NCI-H446 (cell line): ENCODE data around the gene PNPLA2.
A peak's percentile ranks its signal among the peaks of the same experiment; 100 is the strongest.

Experiments used
- DNase-seq, 2 experiments: peaks; one replicate each; lab custom pipeline; 2025; lab: John Stamatoyannopoulos, UW

PNPLA2 gene

DNA sequence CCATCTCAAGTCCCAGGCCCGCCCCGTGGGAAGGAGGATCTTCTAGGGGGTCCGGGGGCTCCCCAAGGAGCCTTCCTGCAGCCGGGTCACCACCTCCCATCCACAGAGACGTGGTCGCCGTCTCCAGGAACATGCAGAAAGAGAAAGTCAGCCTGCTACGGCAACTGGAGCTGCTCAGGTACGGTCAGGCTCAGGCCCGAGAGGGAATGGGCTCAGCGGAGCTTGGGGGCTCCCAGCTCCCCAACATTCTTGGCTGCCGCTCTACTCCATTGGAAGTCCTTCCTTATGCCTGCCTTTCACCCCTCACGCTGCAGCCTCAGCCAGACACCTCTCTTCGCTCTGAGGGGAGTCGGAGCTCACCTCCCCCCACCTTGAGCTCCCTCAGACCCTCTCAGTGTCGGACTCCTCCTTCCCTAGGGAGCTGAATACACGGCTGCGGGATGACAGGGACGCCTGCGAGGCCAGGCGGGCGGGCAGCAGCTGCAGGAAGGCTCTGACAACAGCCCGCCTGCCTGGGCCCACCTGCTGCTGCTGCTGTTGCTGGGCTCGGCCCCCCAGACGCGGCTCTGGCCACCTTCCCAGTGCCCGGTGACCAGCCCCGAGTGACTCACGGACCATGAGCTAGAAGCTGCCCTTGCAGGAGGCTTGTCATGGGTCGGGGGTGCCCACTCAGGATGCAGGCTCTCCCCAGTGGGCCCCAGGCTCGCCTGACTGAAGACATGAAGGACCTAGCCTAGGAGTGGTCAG lies 12.6 kb downstream of the PNPLA2 start:
- DNase-seq: no peak

GRCh38 chr11:831961-832528 lies 13.3 kb downstream of the PNPLA2 start:
- DNase-seq: no peak

- peak in 1 of 2 experiments; percentile 77 for DNase-seq
These were observed 13.9 kb downstream of the PNPLA2 start, which contains the start of gene CD151 for GRCh38 chr11:832529-833113. TSS of gene CD151 (plus strand) at chr11:832952. CDS start at chr11:836070, 3,118 bp downstream.

DNA sequence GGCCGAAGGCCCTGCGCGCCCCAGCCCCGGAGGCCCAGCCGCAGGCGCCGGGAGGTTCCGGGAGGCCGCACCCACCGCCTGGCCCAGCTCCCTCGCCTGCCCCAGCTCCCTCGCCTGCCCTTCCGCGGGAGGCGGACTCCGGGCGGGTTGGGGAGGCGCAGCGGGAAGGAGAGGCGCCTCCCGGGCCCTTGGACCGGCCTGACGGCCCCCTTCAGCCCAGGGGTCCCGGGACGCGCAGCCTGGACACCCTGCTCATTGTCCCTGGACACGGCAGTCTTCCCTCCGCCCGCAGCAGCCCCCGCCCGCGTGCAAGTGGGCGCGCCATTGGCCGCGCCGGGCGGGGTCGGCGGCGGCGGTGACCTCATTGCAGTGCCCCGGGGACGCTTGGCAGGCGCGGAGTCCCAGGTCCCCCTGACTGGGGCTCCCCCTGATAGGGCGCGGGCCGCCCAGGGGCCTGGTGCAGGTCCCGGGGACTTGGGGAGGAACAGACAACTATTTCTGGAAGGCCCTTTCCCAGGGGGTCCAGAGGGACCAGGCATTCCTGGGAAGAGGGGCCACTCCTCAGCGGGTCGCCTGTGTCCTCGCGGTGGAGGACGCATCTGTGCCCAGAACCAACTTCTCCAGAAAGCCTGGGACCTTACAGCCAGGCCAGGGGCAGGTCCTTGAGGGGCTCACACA lies 14.5 kb downstream of the PNPLA2 start:
- no peak for DNase-seq

GRCh38 chr11:833849-834311 lies 15.2 kb downstream of the PNPLA2 start:
- DNase-seq: no peak

GRCh38 chr11:834371-835316 lies 15.9 kb downstream of the PNPLA2 start:
- no peak for DNase-seq

- DNase-seq: no peak
These were observed 17.6 kb downstream of the PNPLA2 start for GRCh38 chr11:836274-836673.

DNA sequence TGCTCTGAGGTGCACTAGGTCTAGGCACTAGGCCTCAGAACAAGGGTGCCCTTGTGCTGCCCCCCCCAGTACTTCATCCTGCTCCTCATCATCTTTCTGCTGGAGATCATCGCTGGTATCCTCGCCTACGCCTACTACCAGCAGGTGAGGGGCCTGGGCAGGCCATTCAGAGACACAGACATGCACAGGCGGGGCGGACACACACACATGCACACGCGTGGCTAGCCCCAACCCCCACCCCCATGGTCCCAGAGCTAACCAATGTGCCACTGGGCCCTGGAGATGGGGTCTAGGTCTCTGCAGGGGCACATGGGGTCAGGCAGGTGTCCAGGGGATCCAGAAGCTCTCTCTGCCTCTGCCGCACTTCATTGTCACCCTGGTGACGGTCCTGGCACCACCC lies 18.0 kb downstream of the PNPLA2 start:
- no peak for DNase-seq

- DNase-seq: no peak
These were observed 18.7 kb downstream of the PNPLA2 start for GRCh38 chr11:837189-837989.

DNA sequence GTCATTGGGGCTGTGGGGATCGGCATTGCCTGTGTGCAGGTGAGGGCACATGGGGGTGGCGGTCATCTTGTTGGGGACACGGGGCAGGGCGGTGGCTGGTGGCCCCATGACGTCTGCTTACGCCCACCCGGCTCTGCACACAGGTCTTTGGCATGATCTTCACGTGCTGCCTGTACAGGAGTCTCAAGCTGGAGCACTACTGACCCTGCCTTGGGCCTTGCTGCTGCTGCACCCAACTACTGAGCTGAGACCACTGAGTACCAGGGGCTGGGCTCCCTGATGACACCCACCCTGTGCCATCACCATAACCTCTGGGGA lies 19.2 kb downstream of the PNPLA2 start:
- DNase-seq: no peak

GRCh38 chr11:838441-839279 lies 19.9 kb downstream of the PNPLA2 start:
- no peak for DNase-seq

DNA sequence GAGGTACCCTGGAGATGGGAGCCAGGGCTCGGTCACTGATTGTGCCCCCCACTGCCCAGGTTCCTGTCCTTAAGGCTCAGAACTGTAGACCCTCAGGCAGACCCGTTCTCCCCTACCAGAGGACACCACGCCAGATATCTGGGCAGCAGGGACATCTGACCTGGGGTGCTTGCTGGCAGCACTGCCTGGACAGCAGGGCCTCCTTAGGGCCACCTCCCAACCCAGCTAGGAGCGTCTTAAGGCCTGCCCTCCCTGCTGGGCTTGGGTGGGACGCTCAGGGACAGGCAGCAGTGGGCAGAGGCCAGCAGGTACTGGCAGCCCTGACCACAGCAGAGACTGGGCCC lies 20.5 kb downstream of the PNPLA2 start:
- DNase-seq: no peak

DNA sequence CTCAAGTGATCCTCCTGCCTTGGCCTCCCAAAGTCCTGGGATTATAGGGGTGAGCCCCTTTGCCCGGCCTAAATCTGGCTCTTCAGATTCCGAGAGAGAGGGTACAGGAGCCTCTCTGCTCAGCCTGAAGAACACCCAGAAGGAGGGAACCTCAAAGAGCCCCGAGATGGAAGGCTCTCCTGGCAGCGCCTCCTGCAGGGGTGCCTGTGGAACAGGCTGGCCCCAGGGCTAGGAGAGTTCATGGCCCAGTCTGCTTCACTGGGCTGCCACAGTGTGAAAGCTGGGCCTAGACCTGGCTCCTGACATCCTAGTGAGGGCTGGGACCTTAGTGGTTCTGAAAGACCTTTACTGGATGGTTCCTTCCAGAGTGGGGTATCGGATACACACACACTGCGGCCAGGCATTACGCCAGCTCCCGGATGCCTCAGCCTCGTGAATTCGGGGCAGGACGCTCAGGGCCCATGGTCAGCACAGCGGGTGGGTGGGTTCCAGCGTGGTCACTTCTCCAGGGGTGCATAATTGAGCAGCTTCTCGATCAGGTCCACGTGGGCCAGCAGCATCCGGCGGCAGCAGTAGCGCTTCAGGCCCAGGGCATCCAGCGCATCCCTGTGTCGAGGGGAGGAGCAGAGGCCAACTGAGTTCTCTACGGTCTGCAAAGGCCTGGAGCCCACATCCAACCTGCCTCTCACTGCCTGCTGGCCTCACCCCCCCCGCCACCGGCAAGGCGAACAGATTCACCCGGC lies 21.3 kb downstream of the PNPLA2 start:
- no peak for DNase-seq

- DNase-seq: no peak
These were observed 23.3 kb downstream of the PNPLA2 start for GRCh38 chr11:841981-842369.

- peak; percentile 65 to 92 for DNase-seq
These were observed 23.8 kb downstream of the PNPLA2 start, which contains the start of the genes POLR2L and TSPAN4 for GRCh38 chr11:842370-843002. TSS of gene POLR2L (minus strand) at chr11:842529. CDS start at chr11:842508, 21 bp downstream. TSS of gene TSPAN4 (plus strand) at chr11:842852. CDS start at chr11:850305, 7,453 bp downstream.

- DNase-seq: no peak
These were observed 24.5 kb downstream of the PNPLA2 start for GRCh38 chr11:843086-843734.

- peak in 1 of 2 experiments; percentile 83 for DNase-seq
These were observed 25.3 kb downstream of the PNPLA2 start for GRCh38 chr11:843818-844692.
